GM12878 (cell line): ENCODE measurements around the gene GEMIN8. TPM values are rescaled to one million over a fixed set of nuclear protein-coding genes. Genes with fewer than 3 reads are reported as not detected.

Source experiments
- ATF2 ChIP-seq: IDR thresholded peaks from 2 replicates; pipeline ENCODE4 v1.6.1; 2012; ENCODE audit warnings: low read length, inconsistent platforms
- ATF3 ChIP-seq: IDR thresholded peaks from 2 replicates; pipeline ENCODE4 v1.6.1; 2011; ENCODE audit warnings: low read depth, mild to moderate bottlenecking, low read length, moderate library complexity, borderline replicate concordance; ENCODE audit errors: extremely low read depth
- BACH1 ChIP-seq: fragments of 450-650 bp; IDR thresholded peaks from 2 replicates; pipeline ENCODE4 v1.6.1; 2017; ENCODE audit warnings: mild to moderate bottlenecking, borderline replicate concordance
- BHLHE40 ChIP-seq, 2 experiments: fragments of 450-650 bp in 1 of 2; IDR thresholded peaks; 2 replicates each; pipeline ENCODE4 v1.6.1; 2011 to 2017; ENCODE audit warnings: low read depth in 2 of 2, borderline replicate concordance in 1 of 2, improper control_type of control experiment in 1 of 2, low read length in 1 of 2, mild to moderate bottlenecking in 1 of 2
- CREB1 ChIP-seq: IDR thresholded peaks from 2 replicates; pipeline ENCODE4 v1.6.1; 2012; ENCODE audit warnings: low read depth, mild to moderate bottlenecking, inconsistent platforms
- EGR1 ChIP-seq, 2 experiments: IDR thresholded peaks; 1 replicate in 1 of 2; 2 replicates in 1 of 2; pipeline ENCODE4 v1.6.1; 2011 to 2012; ENCODE audit warnings: low read depth in 2 of 2, low read length in 2 of 2, borderline replicate concordance in 1 of 2, mild to moderate bottlenecking in 1 of 2, moderate library complexity in 1 of 2
- FOXM1 ChIP-seq: IDR thresholded peaks from 2 replicates; pipeline ENCODE4 v1.6.1; 2012; ENCODE audit warnings: low read depth, mild to moderate bottlenecking, inconsistent platforms, low read length, moderate library complexity
- HDGF ChIP-seq: fragments of 450-650 bp; IDR thresholded peaks from 2 replicates; pipeline ENCODE4 v1.6.1; 2016; ENCODE audit warnings: antibody characterized with exemption
- IKZF1 ChIP-seq: fragments of 450-650 bp; conservative IDR thresholded peaks from 2 replicates; pipeline ENCODE4 v1.6.1; 2017; ENCODE audit warnings: antibody characterized with exemption, mild to moderate bottlenecking
- MXI1 ChIP-seq: fragments of 150-350 bp; IDR thresholded peaks from 2 replicates; pipeline ENCODE4 v1.6.1; 2011; ENCODE audit warnings: low read depth, mild to moderate bottlenecking, inconsistent platforms, low read length, improper control_type of control experiment
- PAX5 ChIP-seq: IDR thresholded peaks from 2 replicates; pipeline ENCODE4 v1.6.1; 2011; ENCODE audit warnings: low read depth, low read length, borderline replicate concordance
- POU2F2 ChIP-seq: IDR thresholded peaks from 3 replicates; pipeline ENCODE4 v1.6.1; 2011; ENCODE audit warnings: low read depth, mild to moderate bottlenecking, low read length, borderline replicate concordance
- RAD51 ChIP-seq: fragments of 450-650 bp; IDR thresholded peaks from 2 replicates; pipeline ENCODE4 v1.6.1; 2016; ENCODE audit warnings: moderate library complexity, mild to moderate bottlenecking, inconsistent platforms
- SMAD5 ChIP-seq: IDR thresholded peaks from 2 replicates; pipeline ENCODE4 v1.6.1; 2016; ENCODE audit warnings: antibody characterized with exemption, low read depth
- SREBF1 ChIP-seq: IDR thresholded peaks from 2 replicates; pipeline ENCODE4 v1.6.1; 2012; ENCODE audit warnings: mild to moderate bottlenecking, low read length
- YY1 ChIP-seq: IDR thresholded peaks from 2 replicates; pipeline ENCODE4 v1.6.1; 2011; ENCODE audit warnings: low read depth, mild to moderate bottlenecking, low read length
- ZNF217 ChIP-seq: fragments of 450-650 bp; IDR thresholded peaks from 2 replicates; pipeline ENCODE4 v1.6.1; 2017; ENCODE audit warnings: antibody characterized with exemption, mild to moderate bottlenecking
- ZSCAN29 ChIP-seq: fragments of 450-650 bp; IDR thresholded peaks from 2 replicates; pipeline ENCODE4 v1.6.1; 2017; ENCODE audit warnings: mild to moderate bottlenecking, moderate library complexity
- polyA plus RNA-seq, 11 experiments: library from polyadenylated mRNA; depleted of rRNA in 4 of 11; unstranded in 6 of 11; stranded (reverse) in 5 of 11; fragments of >200 nt; fragmentation: Nextera tagmentation in 4 of 11; fragmentation: Illumina TruSeq in 1 of 11; extraction: Ambion mirVana in 4 of 11; extraction: Trizol in 1 of 11; gene quantifications; 1 replicate in 1 of 11; 2 replicates in 10 of 11; pipeline versions ENCODE4 v1.2.1 to v1.2.3, GENCODE V29; 2011 to 2016; ENCODE audit warnings: inconsistent platforms in 2 of 11, missing spikeins in 2 of 11, low read depth in 1 of 11
- total RNA-seq, 4 experiments: library from RNA; depleted of rRNA in 3 of 4; stranded (reverse); fragments of >200 nt in 3 of 4; fragmentation: Illumina TruSeq in 1 of 4; extraction: Trizol in 1 of 4; gene quantifications; 2 replicates each; pipeline versions ENCODE4 v1.2.1 to v1.2.3, GENCODE V29; 2013 to 2021
- TF ChIP-seq, protein P1 (sequence below): IDR thresholded peaks from 2 replicates; pipeline ENCODE4 v1.6.1; 2012; ENCODE audit warnings: low read depth, low read length, improper control_type of control experiment
- TF ChIP-seq, protein P2 (sequence below): fragments of 450-650 bp; IDR thresholded peaks from 2 replicates; pipeline ENCODE4 v1.6.1; 2016; ENCODE audit warnings: mild to moderate bottlenecking, moderate library complexity, borderline replicate concordance
- TF ChIP-seq, protein P3 (sequence below): fragments of 450-650 bp; IDR thresholded peaks from 2 replicates; pipeline ENCODE4 v1.6.1; 2017; ENCODE audit warnings: mild to moderate bottlenecking, low read depth, inconsistent platforms; ENCODE audit not compliant: poor library complexity, severe bottlenecking

The GEMIN8 gene
- total and polyA plus RNA-seq, 10 of the 15 experiments (the other 5 are each of a cell fraction or from before 2014, with no cell fraction given): 18.4 to 87.0 (median 27.7) TPM

GRCh38 chrX:14029425-14030173, at the start of gene GEMIN8 (continued):
- TF ChIP-seq YY1: peak; percentile 48; the same call in 1 of the 2 replicates
- TF ChIP-seq, protein P1, sequence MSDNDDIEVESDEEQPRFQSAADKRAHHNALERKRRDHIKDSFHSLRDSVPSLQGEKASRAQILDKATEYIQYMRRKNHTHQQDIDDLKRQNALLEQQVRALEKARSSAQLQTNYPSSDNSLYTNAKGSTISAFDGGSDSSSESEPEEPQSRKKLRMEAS: peak; percentile 91; the same call in 1 of the 2 replicates
- TF ChIP-seq FOXM1: 0 out of 2 replicates have a peak, but pooled peaks have one; percentile 28
- TF ChIP-seq ATF2: no peak
- peak; percentile 98 for TF ChIP-seq MXI1
- peak; percentile 7 to 45; a peak in 1 of 3 replicates for TF ChIP-seq EGR1 (IDR thresholded peaks at IDR 0.05; ENCODE audit: borderline replicate concordance in 1 of 2, low read depth in 2 of 2, low read length in 2 of 2)
- TF ChIP-seq ZSCAN29: no peak
- no peak for TF ChIP-seq ZNF217
- no peak for TF ChIP-seq SMAD5
- 0 out of 2 replicates have a peak, but pooled peaks have one; percentile 53 for TF ChIP-seq PAX5
- peak; percentile 96 for TF ChIP-seq CREB1
- peak; percentile 4; the same call in 1 of the 2 replicates for TF ChIP-seq RAD51
- TF ChIP-seq BACH1: peak; percentile 65; the same call in 1 of the 2 replicates
- peak; percentile 89 to 96 for TF ChIP-seq BHLHE40 (IDR thresholded peaks at IDR 0.05; ENCODE audit: borderline replicate concordance in 1 of 2, low read depth in 2 of 2, low read length in 1 of 2)
- TF ChIP-seq, protein P2, sequence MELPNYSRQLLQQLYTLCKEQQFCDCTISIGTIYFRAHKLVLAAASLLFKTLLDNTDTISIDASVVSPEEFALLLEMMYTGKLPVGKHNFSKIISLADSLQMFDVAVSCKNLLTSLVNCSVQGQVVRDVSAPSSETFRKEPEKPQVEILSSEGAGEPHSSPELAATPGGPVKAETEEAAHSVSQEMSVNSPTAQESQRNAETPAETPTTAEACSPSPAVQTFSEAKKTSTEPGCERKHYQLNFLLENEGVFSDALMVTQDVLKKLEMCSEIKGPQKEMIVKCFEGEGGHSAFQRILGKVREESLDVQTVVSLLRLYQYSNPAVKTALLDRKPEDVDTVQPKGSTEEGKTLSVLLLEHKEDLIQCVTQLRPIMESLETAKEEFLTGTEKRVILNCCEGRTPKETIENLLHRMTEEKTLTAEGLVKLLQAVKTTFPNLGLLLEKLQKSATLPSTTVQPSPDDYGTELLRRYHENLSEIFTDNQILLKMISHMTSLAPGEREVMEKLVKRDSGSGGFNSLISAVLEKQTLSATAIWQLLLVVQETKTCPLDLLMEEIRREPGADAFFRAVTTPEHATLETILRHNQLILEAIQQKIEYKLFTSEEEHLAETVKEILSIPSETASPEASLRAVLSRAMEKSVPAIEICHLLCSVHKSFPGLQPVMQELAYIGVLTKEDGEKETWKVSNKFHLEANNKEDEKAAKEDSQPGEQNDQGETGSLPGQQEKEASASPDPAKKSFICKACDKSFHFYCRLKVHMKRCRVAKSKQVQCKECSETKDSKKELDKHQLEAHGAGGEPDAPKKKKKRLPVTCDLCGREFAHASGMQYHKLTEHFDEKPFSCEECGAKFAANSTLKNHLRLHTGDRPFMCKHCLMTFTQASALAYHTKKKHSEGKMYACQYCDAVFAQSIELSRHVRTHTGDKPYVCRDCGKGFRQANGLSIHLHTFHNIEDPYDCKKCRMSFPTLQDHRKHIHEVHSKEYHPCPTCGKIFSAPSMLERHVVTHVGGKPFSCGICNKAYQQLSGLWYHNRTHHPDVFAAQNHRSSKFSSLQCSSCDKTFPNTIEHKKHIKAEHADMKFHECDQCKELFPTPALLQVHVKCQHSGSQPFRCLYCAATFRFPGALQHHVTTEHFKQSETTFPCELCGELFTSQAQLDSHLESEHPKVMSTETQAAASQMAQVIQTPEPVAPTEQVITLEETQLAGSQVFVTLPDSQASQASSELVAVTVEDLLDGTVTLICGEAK: peak; percentile 92
- peak; percentile 86 for TF ChIP-seq IKZF1
- peak; percentile 57; the same call in 1 of the 2 replicates for TF ChIP-seq ATF3
- TF ChIP-seq, protein P3, sequence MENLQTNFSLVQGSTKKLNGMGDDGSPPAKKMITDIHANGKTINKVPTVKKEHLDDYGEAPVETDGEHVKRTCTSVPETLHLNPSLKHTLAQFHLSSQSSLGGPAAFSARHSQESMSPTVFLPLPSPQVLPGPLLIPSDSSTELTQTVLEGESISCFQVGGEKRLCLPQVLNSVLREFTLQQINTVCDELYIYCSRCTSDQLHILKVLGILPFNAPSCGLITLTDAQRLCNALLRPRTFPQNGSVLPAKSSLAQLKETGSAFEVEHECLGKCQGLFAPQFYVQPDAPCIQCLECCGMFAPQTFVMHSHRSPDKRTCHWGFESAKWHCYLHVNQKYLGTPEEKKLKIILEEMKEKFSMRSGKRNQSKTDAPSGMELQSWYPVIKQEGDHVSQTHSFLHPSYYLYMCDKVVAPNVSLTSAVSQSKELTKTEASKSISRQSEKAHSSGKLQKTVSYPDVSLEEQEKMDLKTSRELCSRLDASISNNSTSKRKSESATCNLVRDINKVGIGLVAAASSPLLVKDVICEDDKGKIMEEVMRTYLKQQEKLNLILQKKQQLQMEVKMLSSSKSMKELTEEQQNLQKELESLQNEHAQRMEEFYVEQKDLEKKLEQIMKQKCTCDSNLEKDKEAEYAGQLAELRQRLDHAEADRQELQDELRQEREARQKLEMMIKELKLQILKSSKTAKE: peak; percentile 43
- no peak for TF ChIP-seq SREBF1
- peak; percentile 55; the same call in 1 of the 3 replicates for TF ChIP-seq POU2F2
- no peak for TF ChIP-seq HDGF
